ENCODE results near the gene GDA. TPM values are rescaled to one million over a fixed set of nuclear protein-coding genes. Genes with fewer than 3 reads are reported as not detected.

Gene GDA
- 0.95 to 1.6 TPM (median 1.2 TPM) in 5 replicates for total RNA-seq (2022; extraction: Qiagen RNA extraction)

GRCh38 chr9:72149231-72149975 lies at the start of gene GDA:
TSS of gene GDA (plus strand) at chr9:72149440. CDS start at chr9:72149560, 120 bp downstream.

Other genes starting within 250 kb of the GDA start
- 15.0 to 17.3 TPM (median 16.8 TPM) in 5 replicates for gene ABHD17B, start 238.2 kb upstream of the GDA start, total RNA-seq (2022; extraction: Qiagen RNA extraction)
- 13.5 to 18.3 TPM (median 14.8 TPM) in 5 replicates for gene C9orf85, start 237.8 kb upstream of the GDA start, total RNA-seq (2022; extraction: Qiagen RNA extraction)
- not detected in 5 replicates for gene C9orf57, start 88.8 kb upstream of the GDA start, total RNA-seq (2022; extraction: Qiagen RNA extraction)
- 115 to 143 TPM (median 134 TPM) in 5 replicates for gene ZFAND5, start 215.8 kb downstream of the GDA start, total RNA-seq (2022; extraction: Qiagen RNA extraction)

Data from A549 treated with CORT108297 at 1 μM for 4 hours (cell line).